Measurements from ENCODE around the gene DIABLO.
"Not testable (repeated sequence)": the region's sequence is repeated elsewhere in the genome, so short reads cannot be mapped to it uniquely, and the experiment has no call there.

The DIABLO gene

GRCh38 chr12:122208073-122208820 lies 17.6 kb downstream of the DIABLO start:
- no peak for DNase-seq

DNA sequence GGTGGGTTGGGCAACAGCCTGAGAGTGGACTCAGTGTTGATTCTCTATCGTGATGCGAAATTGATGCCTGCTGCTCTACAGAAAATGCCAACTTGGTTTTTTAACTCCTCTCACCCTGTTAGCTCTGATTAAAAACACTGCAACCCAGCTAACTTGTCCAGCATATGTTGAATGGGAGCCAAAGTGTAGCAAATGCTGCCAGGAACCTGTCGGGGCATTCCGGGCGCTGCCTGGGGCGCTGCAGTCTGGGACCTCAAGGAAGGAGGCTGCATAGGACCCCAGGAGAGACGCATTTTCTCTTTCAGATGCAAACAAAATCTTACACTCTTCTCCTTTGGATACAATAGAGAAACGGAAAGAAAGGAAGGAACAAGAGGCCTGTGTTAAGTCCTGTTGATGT lies 18.5 kb downstream of the DIABLO start:
- no peak for DNase-seq

DNA sequence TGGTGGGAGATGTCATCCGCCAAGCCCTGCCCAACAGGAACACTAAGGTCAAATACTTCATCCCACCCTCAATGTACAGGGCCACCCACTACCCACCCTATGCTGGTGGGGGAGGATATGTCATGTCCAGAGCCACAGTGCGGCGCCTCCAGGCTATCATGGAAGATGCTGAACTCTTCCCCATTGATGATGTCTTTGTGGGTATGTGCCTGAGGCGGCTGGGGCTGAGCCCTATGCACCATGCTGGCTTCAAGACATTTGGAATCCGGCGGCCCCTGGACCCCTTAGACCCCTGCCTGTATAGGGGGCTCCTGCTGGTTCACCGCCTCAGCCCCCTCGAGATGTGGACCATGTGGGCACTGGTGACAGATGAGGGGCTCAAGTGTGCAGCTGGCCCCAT lies 18.9 kb downstream of the DIABLO start:
- no peak for DNase-seq

GRCh38 chr12:122206111-122206881 lies 19.6 kb downstream of the DIABLO start:
- DNase-seq = no peak

DNA sequence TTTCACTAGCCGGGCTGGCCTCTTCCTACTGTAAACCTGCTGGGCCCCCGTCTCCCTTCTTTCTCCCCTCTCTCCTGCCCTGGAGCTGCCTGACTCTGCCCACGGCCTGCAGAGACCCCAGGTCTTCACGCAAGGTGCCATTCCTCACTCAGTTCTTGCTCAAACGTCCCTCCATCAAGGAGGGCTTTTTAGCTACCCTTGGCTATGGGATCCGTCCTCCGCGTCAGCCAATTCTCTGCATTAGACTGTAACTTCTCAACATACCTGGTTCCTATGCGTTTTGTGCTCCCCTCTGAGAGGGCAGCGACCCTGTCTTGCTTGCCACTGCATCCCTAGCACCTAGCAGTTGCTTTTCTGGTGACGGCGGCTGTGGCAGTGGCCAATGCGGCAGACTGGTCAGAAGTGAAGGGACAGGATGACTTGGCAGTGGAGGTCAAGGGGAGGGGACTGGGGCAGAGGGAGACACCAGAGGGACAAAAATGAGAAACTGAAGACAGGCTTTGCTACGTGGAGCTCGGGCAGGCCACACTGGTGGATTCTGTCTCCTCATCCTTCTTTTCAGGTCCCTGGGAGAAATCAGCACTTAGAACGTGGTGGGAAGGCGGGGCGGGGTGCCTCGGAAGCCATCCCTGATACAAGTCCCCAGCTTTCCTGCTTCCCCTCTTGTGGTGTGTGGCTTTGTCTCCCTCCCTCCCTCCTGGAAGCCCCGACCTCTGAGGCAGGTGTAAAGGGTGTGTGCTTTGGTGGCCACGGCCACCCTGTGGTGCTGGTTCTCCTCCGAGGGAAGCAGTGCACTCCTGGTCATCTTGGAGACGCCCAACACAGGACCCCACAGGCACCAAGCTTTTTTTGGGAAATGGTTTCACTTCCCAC lies 20.6 kb downstream of the DIABLO start:
- DNase-seq = no peak

- DNase-seq = no peak
Measured at GRCh38 chr12:122204167-122205052, 21.4 kb downstream of the DIABLO start.

DNA sequence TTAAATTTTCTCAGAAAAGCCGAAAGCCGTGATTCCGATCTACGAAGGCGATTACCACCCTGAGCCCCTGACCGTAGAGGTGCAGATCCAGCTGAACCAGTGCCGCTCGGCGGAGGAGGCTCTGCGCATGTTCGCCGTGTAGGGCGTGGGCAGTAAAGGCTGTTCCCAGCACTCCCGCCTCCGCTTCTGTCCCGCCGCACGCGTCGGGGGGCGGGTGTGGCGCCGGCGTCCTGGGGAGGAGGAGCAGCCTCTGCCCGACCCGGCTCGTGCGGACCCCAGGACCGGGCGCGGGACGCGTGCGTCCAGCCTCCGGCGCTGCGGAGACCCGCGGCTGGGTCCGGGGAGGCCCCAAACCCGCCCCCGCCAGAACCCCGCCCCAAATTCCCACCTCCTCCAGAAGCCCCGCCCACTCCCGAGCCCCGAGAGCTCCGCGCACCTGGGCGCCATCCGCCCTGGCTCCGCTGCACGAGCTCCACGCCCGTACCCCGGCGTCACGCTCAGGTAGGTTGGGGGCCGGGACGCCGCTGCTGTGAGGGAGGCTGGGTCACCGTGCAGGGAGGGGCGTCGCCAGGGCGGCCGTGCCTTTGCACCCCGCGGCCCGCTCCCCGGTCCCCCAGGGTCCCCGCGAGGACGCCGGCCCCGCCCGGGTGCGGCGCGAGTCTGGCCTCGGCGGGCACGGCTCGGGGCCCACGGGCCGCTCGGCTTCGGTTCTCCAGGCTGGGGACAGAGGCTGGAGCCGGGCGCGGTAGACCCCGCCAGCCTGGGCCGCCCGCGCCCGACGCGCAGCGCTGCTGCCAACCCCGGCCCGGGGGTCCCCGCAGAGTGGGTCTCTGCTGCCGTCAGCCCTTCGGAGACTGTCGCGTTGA lies 22.3 kb downstream of the DIABLO start, which contains the start of gene B3GNT4:
Gene B3GNT4, plus strand, starts transcription at position 409 of the 866 bp plus-strand sequence. CDS start 910 bp downstream, outside the sequence.
- peak; percentile 57 for DNase-seq

DNA sequence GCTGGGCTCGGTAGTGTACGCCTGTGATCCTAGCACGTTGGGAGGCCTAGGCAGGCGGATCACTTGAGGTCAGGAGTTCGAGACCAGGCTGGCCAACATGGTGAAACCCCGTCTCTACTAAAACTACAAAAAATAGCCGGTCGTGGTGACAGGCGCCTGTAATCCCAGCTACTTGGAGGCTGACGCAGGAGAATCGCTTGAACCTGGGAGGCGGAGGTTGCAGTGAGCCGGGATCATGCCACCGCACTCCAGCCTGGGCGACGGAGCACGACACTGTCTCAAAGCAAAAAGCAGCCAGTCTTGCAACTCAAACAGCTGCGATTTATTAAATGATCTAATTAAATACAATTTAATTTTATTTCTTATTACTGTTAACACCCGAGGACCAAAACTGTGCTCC lies 23.0 kb downstream of the DIABLO start:
- DNase-seq = not testable (repeated sequence)

DNA sequence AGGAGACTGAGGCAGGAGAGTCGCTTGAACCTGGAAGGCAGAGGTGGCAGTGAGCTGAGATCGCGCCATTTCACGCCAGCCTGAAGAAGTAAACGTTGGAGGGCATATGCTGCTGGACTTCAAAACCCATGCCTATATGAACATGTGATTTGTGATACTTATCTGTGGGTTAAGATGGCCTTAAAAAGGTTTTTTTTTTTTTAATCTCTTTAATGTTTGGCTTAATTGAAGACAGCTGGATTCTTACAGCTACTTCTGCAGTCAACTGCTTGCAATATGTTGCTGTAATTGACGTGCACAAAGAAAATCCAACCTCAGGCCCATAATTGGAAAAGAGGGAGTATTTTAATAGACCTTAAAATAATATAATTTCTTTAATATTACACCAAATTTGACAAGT lies 23.8 kb downstream of the DIABLO start:
- no peak for DNase-seq

DNA sequence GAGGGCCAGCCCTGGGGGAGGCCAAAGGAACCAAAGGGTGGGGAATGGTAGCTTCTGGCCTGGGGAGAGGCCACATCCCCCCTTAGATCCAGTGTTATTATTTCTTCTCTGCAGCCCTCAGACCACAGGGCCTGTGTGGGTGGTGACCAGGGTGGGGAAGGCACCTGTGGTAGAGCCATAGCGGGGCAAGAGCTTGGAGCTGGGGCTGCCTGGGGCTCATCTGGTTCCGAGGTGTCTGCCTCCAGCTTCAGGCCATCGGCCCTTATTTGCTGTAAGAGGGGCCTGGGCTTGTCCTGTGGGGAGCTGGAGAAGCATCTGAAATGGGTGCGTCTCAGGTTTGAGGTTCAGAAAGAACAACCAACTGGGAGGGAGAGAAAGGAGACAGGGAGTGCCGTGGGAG lies 24.5 kb downstream of the DIABLO start:
- no peak for DNase-seq

- DNase-seq = no peak
Measured at GRCh38 chr12:122200541-122201175, 25.2 kb downstream of the DIABLO start.

DNA sequence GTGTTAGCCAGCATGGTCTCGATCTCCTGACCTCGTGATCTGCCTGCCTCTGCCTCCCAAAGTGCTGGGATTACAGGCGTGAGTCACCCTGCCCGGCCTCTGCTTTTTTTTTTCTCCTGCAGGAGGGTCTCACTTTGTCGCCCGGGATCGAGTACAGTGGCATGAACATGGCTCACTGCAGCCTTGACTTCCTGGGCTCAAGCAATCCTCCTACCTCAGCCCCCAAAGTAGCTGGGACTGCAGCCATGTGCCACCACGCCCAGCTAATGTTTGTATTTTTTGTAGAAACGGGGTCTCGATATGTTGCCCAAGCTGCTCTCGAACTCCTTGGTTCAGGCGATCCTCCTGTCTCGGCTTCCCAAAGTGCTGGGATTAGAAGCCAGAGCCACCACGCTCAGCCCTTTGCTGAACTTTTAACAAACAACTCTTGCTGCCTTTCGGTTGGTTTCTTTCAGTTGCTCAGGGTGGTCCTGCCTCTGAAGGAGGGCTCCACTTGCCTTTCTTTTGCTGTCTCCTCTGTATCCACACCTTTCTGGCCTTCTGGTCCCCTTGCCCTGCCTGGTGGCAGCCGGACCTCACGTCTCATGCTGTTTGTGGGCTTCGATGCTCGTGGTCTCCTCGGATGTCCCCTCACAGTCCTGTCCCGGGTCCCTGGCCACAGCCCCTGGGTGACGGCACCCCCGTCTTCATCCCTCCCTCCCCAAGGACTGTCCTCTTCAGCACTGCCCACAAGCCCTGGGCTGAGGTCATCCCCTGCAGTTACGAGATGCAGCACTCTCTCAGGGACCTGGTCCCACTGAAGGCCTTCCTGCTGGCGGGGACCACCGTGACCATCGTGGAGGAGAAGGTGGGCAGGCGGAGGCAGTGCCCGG lies 26.1 kb downstream of the DIABLO start:
- no peak for DNase-seq

DNA sequence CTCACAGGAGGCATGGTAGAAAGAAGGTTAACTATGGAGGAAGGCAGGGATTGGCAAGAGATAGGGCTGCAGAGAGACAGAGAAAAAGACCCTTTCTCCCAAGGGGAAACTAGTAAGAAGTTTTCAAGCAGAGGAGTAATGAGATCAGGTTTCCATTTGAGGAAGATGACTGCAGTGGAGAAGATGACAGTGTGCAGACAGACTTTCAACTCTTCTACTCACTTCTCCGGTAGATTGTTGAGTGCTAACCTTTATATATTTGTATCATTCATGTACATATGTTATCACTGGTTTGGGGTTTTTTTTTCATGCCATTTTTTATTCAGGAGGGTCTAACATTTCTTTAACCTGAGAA lies 28.3 kb downstream of the DIABLO start:
- no peak for DNase-seq

GRCh38 chr12:122195405-122195804 lies 30.4 kb downstream of the DIABLO start:
- no peak for DNase-seq

- no peak for DNase-seq
Measured at GRCh38 chr12:122194804-122195203, 31.0 kb downstream of the DIABLO start.

DNA sequence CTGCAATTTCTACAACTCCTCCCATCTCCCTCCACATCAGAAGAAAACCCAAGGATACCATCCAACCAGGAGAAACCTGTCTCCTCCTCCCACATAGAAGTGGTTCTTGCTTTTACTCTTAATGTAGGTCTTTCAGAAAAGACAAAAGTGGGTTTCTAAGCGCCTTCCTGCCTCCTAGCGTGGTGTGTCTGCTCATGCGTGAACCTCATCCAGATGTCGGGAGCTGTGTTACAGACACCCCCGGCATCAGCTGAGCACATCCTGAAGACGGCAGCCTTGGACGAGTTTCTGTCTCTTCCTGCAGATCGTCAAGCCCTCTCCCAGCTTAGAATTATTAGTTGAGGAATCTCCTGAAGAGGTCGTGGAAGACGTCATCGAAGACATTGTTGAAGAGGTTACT lies 33.4 kb downstream of the DIABLO start:
- no peak for DNase-seq

GRCh38 chr12:122190842-122191668 lies 34.8 kb downstream of the DIABLO start:
- peak; percentile 29 for DNase-seq

DNA sequence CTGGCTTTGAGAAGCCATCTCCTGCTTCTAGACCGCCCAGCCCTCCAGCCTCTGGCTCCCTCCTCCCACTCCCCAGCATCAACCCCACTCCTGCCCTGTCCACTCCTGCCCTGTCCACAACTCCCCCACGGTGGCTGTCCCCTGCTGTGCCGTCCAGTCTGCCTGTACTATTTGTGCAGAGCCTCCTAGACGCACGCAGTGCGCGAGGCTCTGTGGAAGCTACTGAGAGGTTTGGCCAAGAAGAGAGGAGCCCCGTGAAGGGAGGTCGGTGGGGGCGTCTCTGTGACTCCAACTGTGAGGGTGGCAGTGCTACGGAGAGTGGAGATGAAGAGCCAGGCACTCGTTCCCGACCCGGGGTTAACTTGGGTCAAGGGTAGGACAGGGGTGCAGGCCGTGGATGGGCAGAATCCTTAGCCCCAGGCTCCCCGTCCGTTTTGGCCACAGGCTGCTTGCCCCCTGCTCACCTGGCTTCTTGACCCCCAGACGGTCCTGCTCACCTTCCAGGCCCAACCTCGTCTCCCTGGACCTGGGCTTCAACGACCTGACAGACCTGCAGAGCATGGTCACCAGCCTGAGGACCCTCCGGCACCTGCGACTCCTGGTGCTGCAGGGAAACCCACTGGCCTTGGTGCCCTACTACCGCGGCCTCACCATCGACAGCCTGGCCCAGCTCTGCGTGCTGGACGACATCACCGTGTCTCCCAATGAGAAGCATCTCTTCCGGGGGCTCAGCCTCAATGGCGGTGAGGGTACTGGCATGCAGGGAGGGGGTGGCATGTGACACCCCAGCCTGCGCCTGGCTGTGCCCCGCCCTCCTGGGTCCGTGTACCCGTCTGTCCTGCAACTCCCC lies 36.0 kb downstream of the DIABLO start:
- DNase-seq = no peak

Measured in NCI-H748 treated with DMSO at 0.1 percent for 48 hours (cell line).